Pancreas (tissue), 10 donors: ENCODE measurements around the gene LINS1. TPM values are rescaled to one million over a fixed set of nuclear protein-coding genes. Genes with fewer than 3 reads are reported as not detected.

Experiments
- ATAC-seq, 4 donors: fragments of 200-7000 bp; cut with Tn5 transposase; one replicate each; pipeline versions ENCODE4 v1.8.0 to v1.9.1; 2020; ENCODE audit warnings: mild to moderate bottlenecking in 4 of 4, moderate library complexity in 4 of 4
- DNase-seq, 6 donors: peaks; one replicate each; pipeline ENCODE4 v3.0.0-alpha.2; 2020
- FAIRE-seq: peaks from 2 replicates; lab custom pipeline; 2012; peaks lifted over from hg19 to GRCh38; lab: Jason Lieb, UNC
- H3K27ac ChIP-seq, 4 donors: fragments of 200-600 bp; sonication (generic); 1 replicate in 3 of 4; 2 replicates in 1 of 4; pipeline versions ENCODE4 v1.5.0 to v1.8.0; 2020
- H3K27me3 ChIP-seq, 4 donors: fragments of 200-600 bp; one replicate each; pipeline ENCODE4 v1.8.0; 2021
- H3K36me3 ChIP-seq, 3 donors: fragments of 200-600 bp; sonication (generic) in 1 of 3; one replicate each; pipeline versions ENCODE4 v1.5.0 to v1.8.0; 2020 to 2021
- H3K4me1 ChIP-seq, 3 donors: fragments of 200-600 bp; one replicate each; pipeline ENCODE4 v1.8.0; 2021
- H3K4me3 ChIP-seq, 4 donors: fragments of 200-600 bp; sonication (generic) in 2 of 4; one replicate each; pipeline versions ENCODE4 v1.5.0 to v1.8.0; 2020 to 2021
- H3K9me3 ChIP-seq, 4 donors: fragments of 200-600 bp; one replicate each; pipeline ENCODE4 v1.8.0; 2021
- WGBS, 2 donors: extraction: QIAGEN DNeasy Blood & Tissue Kit; methylation state at CpG; one replicate each; pipeline ENCODE4 v1.1.7; 2013; 5-methylcytosine and 5-hydroxymethylcytosine counted together
- intact Hi-C, 3 donors: fragments of 100-400 bp; cut with DNase I; formaldehyde crosslinking; loops; one replicate each; pipeline versions ENCODE4 v1.11.1 to v1.14.2; 2022
- polyA plus RNA-seq, 2 donors: library from polyadenylated mRNA; stranded (reverse); fragments of 200-250 nt; gene quantifications; one replicate each; pipeline ENCODE4 v1.2.3, GENCODE V29; 2013
- total RNA-seq, 6 donors: library from RNA; stranded (reverse); fragmentation: NEBNext Ultra II Directional in 4 of 6; extraction: Animal tissue kit (Norgen Biotek cat#: 25700) in 4 of 6; gene quantifications; one replicate each; pipeline versions ENCODE4 v1.2.1 to v1.2.4, GENCODE V29; 2021 to 2023
- TF ChIP-seq, protein P1 (sequence below), 4 donors: fragments of 200-600 bp; sonication (generic) in 3 of 4; IDR thresholded peaks; one replicate each; pipeline versions ENCODE4 v1.5.0 to v1.8.0; 2021; ENCODE audit warnings: antibody characterized with exemption in 4 of 4
- donor health status: healthy with polysubstance abuse.
- donor health status: DM: no; HTN: no; CAD: no; lungs with moderate emphysema.
- donor health status: DM: no; HTN: no; CAD: no.
- donor health status: control.
- donor health status: control.
- donor health status: Bipolar disorder and iron deficiency.
- donor health status: DM: yes; HTN: yes; CAD: no.
- donor health status: DM: no; HTN: no; CAD: no.
- donor health status: DM: no; HTN: no; CAD: no.
- donor health status: DM: yes; HTN: yes; CAD: no.

LINS1 gene
- total and polyA plus RNA-seq, 8 donors = 3.0 to 9.1 (median 4.6) TPM

DNA sequence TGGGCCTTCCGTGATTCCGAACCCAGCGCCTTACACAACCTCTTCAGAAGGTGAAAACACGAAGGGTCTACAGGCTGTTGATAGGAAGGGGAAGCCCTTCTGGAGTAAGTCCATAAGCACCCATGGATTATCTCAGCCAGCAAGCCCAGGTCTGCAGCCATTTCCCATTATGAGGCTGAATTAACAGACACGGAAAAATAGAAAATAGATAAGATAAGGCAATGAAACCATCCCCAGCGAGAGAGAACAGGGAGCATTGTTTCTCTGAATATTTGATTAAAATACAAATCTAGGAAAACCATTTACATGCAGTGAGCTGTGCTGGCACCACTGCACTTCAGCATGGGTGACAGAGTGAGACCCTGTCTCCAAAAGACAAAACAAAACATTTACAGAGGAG lies 57.0 kb downstream of the LINS1 start:
- no peak overlapping the region for H3K4me3 ChIP-seq
- ATAC-seq (no peak), FAIRE-seq (no peak), DNase-seq (no peak)
- peaks cover 0 to 3% (median 0%) of the 10 kb centered on the region in 4 donors for H3K27me3 ChIP-seq
- H3K27ac ChIP-seq = no peak overlapping the region
- no peaks in the 10 kb centered on the region for H3K36me3 ChIP-seq
- no peaks in the 10 kb centered on the region for H3K9me3 ChIP-seq
- 45 to 61% methylated on average over 6 of the region's 6 CpGs for whole genome bisulfite sequencing, 2 donors
- intact Hi-C loops = no loop called here
- H3K4me1 ChIP-seq = no peaks in the 10 kb centered on the region
- TF ChIP-seq, protein P1, sequence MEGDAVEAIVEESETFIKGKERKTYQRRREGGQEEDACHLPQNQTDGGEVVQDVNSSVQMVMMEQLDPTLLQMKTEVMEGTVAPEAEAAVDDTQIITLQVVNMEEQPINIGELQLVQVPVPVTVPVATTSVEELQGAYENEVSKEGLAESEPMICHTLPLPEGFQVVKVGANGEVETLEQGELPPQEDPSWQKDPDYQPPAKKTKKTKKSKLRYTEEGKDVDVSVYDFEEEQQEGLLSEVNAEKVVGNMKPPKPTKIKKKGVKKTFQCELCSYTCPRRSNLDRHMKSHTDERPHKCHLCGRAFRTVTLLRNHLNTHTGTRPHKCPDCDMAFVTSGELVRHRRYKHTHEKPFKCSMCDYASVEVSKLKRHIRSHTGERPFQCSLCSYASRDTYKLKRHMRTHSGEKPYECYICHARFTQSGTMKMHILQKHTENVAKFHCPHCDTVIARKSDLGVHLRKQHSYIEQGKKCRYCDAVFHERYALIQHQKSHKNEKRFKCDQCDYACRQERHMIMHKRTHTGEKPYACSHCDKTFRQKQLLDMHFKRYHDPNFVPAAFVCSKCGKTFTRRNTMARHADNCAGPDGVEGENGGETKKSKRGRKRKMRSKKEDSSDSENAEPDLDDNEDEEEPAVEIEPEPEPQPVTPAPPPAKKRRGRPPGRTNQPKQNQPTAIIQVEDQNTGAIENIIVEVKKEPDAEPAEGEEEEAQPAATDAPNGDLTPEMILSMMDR (IDR thresholded peaks at IDR 0.05) = no peak

DNA sequence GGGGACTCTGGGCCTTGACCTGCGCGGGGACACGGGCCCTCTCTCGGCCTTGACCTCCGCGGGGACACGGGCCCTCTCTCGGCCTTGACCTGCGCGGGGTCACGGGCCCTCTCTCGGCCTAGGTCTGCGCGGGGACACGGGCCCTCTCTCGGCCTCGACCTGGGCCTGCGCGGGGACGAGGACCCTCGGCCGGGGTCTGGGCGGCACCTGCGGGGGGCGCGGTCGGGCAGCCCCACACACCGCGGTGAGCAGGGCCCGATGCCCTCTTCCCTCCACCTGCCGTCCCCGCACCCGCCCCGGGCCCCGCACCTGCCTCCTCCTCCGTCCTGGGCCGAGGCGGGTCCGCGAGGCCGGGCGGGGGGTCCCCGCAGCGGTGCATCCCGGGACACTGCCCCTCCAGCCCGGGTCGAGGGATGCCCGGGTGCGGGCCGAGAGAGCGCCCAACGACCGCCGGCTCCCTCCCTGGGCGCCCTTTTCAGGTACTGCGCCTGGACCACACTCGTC lies 57.6 kb downstream of the LINS1 start:
- DNase-seq = peak in 1 of 6 donors; percentile 57
- peaks cover 0 to 3% (median 0%) of the 10 kb centered on the region in 4 donors for H3K27me3 ChIP-seq
- no peak overlapping the region for H3K4me3 ChIP-seq
- no peaks in the 10 kb centered on the region for H3K36me3 ChIP-seq
- TF ChIP-seq, protein P1 (IDR thresholded peaks at IDR 0.05) = no peak
- intact Hi-C loops = no loop called here
- no peak for FAIRE-seq
- no peak overlapping the region for H3K27ac ChIP-seq
- H3K9me3 ChIP-seq = no peaks in the 10 kb centered on the region
- WGBS, 2 donors = 15 to 66% methylated on average over 19 to 57 of the region's 57 CpGs
- ATAC-seq = peak in 1 of 4 donors; percentile 30
- no peaks in the 10 kb centered on the region for H3K4me1 ChIP-seq

DNA sequence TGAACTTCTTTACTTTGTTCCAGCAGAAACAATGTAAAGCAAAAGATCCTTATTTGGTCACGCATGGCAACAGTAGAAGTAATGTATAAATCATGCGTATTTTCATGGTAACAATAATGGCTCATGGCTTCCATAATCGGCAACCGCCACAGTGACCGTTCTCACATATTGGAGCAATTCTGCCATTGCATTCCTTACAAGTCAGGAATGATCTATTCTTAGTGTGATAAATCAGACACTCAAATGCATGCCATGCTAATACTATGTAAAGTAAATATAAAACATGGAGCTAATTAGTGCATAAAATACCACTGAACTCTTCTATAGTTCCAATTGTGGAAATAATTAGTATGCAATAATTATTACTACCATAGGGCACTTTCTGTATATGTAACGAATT lies 59.7 kb downstream of the LINS1 start:
- no peaks in the 10 kb centered on the region for H3K36me3 ChIP-seq
- 89 to 93% methylated on average over 6 of the region's 6 CpGs for WGBS, 2 donors
- ATAC-seq (no peak), FAIRE-seq (no peak), DNase-seq (no peak)
- intact Hi-C loops = no loop called here
- no peaks in the 10 kb centered on the region for H3K4me1 ChIP-seq
- H3K4me3 ChIP-seq = no peak overlapping the region
- H3K9me3 ChIP-seq = no peaks in the 10 kb centered on the region
- H3K27me3 ChIP-seq = peaks cover 0 to 3% (median 0%) of the 10 kb centered on the region in 4 donors
- TF ChIP-seq, protein P1 (IDR thresholded peaks at IDR 0.05) = no peak
- H3K27ac ChIP-seq = no peak overlapping the region

DNA sequence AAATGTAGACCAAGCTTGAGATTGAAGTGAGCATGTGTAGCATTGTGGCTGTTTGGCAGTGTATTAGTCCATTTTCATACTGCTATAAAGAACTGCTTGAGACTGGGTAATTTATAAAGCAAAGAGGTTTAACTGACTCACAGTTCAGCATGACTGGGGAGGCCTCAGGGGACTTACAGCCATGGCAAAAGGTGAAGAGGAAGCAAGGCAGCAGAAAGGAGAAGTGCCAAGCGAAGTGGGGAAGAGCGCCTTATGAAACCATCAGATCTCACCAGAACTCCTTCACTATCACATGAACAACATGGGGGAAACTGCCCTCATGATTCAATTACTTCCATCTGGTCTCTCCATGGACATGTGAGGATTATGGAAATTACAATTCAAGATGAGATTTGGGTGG lies 64.7 kb downstream of the LINS1 start:
- peak in 1 of 4 donors; percentile 35 for ATAC-seq
- WGBS, 2 donors = 55 to 71% methylated on average over 2 of the region's 2 CpGs
- intact Hi-C loops = no loop called here
- TF ChIP-seq, protein P1 (IDR thresholded peaks at IDR 0.05) = no peak
- Histone ChIP-seq H3K4me3 (no peak overlapping the region), H3K27me3 (no peaks in the 10 kb centered on the region), H3K36me3 (no peaks in the 10 kb centered on the region), H3K9me3 (no peaks in the 10 kb centered on the region), H3K4me1 (no peaks in the 10 kb centered on the region), H3K27ac (no peak overlapping the region)
- no peak for DNase-seq
- FAIRE-seq = no peak

DNA sequence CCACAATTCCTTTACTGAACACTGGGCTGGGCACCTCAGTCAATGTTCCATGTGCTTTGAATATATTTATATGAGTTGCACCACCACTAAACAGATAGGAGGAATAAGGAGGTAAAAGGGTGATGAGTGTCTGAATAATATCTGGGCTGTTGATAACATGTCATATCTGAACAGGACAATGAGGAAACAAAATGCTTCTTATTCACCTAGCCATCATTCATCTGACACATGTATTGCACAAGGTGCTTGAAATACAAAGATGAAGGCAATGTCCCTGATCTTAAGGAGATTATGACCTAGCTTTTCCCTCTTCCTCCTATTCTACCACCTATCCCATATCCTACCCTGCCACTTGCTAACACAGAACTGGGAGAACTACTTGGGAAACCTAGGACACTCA lies 65.3 kb downstream of the LINS1 start:
- DNase-seq (no peak), ATAC-seq (no peak), FAIRE-seq (no peak)
- Histone ChIP-seq H3K4me1 (no peaks in the 10 kb centered on the region), H3K27ac (no peak overlapping the region), H3K4me3 (no peak overlapping the region), H3K27me3 (no peaks in the 10 kb centered on the region), H3K9me3 (no peaks in the 10 kb centered on the region), H3K36me3 (no peaks in the 10 kb centered on the region)
- intact Hi-C loops = no loop called here
- TF ChIP-seq, protein P1 (IDR thresholded peaks at IDR 0.05) = no peak
